Cardiac muscle cell (in vitro differentiated cells and primary cell): ENCODE measurements around the gene TRIM69. TPM values are rescaled to one million over a fixed set of nuclear protein-coding genes. Genes with fewer than 3 reads are reported as not detected.
A peak's percentile ranks its signal among the peaks of the same experiment; 100 is the strongest.
"Not testable (repeated sequence)": the region's sequence is repeated elsewhere in the genome, so short reads cannot be mapped to it uniquely, and the experiment has no call there.

Experiments used
- DNase-seq, 2 donors: peaks; one replicate each; pipeline versions ENCODE4 v3.0.0 to v3.0.0-alpha.2; 2010 to 2017; ENCODE audit warnings: low read depth in 1 of 2, low spot score in 1 of 2
- H3K27ac ChIP-seq: fragments of 200-600 bp; sonication (generic); 2 replicates; pipeline ENCODE4 v1.5.1; 2016
- H3K27me3 ChIP-seq: fragments of 200-600 bp; sonication (generic); 2 replicates; pipeline ENCODE4 v1.6.0; 2016; ENCODE audit warnings: control low read depth
- H3K36me3 ChIP-seq: fragments of 200-600 bp; sonication (generic); 2 replicates; pipeline ENCODE4 v1.5.1; 2016; ENCODE audit warnings: control low read depth
- H3K4me1 ChIP-seq: fragments of 200-600 bp; sonication (generic); 2 replicates; pipeline ENCODE4 v1.8.1; 2017; ENCODE audit warnings: low read depth, mild to moderate bottlenecking, mixed run types
- H3K4me3 ChIP-seq: fragments of 200-600 bp; sonication (generic); 2 replicates; pipeline ENCODE4 v1.5.1; 2016; ENCODE audit warnings: mild to moderate bottlenecking
- H3K9me3 ChIP-seq: fragments of 200-600 bp; sonication (generic); 2 replicates; pipeline ENCODE4 v1.5.1; 2017; ENCODE audit warnings: low read depth, mild to moderate bottlenecking, control low read depth
- polyA plus RNA-seq: library from polyadenylated mRNA; unstranded; fragments of >200 nt; fragmentation: Nextera tagmentation; extraction: Ambion mirVana; gene quantifications from 2 replicates; pipeline ENCODE4 v1.2.1, GENCODE V29; 2016
- total RNA-seq: library from RNA; depleted of rRNA; stranded (reverse); fragments of >200 nt; gene quantifications from 2 replicates; pipeline ENCODE4 v1.2.3, GENCODE V29; 2016
- TF ChIP-seq, protein P1 (sequence below): IDR thresholded peaks from 2 replicates; pipeline ENCODE4 v1.5.1; 2012; ENCODE audit warnings: low read depth, mild to moderate bottlenecking, low read length

The TRIM69 gene
- total and polyA plus RNA-seq, 2 experiments from 2014 or later = 20.3 to 37.1 TPM

DNA sequence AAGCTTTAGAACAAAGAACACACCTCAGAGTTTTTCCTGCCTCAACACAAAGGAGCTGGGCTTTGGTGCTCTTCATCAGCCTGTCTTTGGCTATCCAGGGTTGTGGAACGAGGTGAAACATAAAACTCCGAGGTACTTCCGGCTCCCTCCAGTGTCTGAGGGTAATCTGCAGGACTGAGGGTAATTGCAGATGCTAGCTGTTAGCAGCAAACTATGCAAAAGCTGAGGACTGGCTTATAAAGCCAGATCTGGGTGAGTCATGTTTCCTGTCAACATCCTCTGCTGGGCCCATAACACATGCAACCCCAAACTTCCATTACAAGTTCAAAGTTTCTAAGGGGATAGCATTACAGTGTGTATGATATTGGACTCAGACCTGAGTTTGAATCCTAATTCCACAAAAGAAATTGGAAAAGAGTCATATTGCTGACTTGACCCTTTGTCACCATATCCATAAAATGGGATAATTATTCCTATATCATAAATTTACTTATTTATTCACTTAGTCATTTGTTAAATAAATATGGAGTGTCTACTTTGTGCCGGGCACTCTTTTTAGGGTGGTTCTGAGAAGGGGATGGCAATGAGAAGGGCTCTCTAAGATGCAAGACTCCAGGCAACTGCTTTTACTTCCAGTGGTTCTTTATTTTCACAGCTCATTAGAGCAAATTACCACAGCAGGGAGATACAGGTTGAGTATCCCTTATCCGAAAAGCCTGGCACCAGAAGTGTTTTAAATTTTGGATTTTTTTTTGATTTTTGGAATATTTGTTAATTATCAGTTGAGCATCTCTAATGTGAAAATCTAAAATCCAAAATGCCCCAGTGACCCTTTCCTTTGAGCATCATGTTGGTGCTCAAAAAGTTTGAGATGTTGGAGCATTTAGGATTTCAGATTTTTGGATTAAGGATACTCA is 9.5 kb upstream of the TRIM69 start:
- TF ChIP-seq, protein P1, sequence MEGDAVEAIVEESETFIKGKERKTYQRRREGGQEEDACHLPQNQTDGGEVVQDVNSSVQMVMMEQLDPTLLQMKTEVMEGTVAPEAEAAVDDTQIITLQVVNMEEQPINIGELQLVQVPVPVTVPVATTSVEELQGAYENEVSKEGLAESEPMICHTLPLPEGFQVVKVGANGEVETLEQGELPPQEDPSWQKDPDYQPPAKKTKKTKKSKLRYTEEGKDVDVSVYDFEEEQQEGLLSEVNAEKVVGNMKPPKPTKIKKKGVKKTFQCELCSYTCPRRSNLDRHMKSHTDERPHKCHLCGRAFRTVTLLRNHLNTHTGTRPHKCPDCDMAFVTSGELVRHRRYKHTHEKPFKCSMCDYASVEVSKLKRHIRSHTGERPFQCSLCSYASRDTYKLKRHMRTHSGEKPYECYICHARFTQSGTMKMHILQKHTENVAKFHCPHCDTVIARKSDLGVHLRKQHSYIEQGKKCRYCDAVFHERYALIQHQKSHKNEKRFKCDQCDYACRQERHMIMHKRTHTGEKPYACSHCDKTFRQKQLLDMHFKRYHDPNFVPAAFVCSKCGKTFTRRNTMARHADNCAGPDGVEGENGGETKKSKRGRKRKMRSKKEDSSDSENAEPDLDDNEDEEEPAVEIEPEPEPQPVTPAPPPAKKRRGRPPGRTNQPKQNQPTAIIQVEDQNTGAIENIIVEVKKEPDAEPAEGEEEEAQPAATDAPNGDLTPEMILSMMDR = no peak
- Histone ChIP-seq H3K9me3 (no peaks in the 10 kb centered on the region), H3K27me3 (no peaks in the 10 kb centered on the region), H3K36me3 (no peaks in the 10 kb centered on the region), H3K4me3 (no peak overlapping the region), H3K27ac (no peak overlapping the region), H3K4me1 (peaks cover 7% of the 10 kb centered on the region)
- peak in 1 of 2 donors; percentile 95 for DNase-seq

DNA sequence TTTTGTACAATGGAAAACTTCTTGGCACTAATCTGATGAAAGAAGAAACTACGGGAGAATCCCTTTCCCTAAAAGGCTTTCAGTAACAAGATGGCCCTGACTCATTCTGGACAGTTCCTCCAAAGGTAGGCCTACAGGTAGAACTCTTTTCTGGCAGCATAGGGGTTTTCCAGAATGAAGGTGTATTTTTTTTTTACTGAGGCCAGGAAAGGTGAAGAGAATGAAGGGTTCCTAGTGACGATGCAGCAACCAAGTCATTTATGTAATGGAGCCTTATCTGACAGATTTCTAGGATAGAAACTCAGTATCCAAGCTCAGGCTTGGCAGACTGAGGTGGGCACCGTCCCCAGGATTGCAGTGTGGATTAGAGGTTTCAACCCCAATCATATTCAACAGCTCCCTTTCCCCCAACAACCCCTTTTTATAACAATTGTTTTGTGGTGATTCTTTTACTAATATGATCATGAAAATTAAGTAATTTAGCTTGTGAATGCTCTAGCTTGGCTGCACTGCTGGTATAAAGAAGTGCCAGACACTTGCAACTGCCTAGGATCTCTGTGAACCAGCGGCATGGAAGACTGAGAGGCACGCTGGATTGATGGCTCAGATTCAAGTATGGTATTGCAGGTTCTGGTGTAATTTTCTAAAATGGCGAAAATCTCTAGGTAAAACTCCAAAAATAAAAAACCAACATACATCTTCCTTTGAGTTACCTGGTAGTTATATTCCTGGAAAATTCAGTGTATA is 8.7 kb upstream of the TRIM69 start:
- DNase-seq = no peak
- TF ChIP-seq, protein P1 = no peak
- H3K27me3 ChIP-seq = no peaks in the 10 kb centered on the region
- no peaks in the 10 kb centered on the region for H3K36me3 ChIP-seq
- peak overlapping the region; percentile 93 for H3K27ac ChIP-seq
- H3K4me3 ChIP-seq = peak overlapping the region; percentile 65
- peaks cover 7% of the 10 kb centered on the region for H3K4me1 ChIP-seq
- no peaks in the 10 kb centered on the region for H3K9me3 ChIP-seq

DNA sequence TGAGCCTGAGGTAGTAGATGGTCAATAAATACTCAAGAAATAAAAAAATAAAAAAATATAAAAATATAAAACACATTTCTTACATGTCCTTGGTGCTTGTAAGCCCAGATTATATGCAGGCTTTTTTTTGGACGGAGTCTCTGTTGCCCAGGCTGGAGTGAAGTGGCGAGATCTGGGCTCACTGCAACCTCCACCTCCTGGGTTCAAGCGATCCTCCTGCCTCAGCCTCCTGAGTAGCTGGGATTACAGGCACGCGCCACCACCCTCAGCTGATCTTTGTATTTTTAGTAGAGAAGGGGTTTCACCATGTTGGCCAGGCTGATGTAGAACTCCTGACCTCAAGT is 8.1 kb upstream of the TRIM69 start:
- H3K4me1 ChIP-seq, DNase-seq, H3K9me3 ChIP-seq, H3K36me3 ChIP-seq, H3K27me3 ChIP-seq: not testable (repeated sequence)
- Histone ChIP-seq H3K27ac (peak overlapping the region; percentile 93), H3K4me3 (peak overlapping the region; percentile 65)

DNA sequence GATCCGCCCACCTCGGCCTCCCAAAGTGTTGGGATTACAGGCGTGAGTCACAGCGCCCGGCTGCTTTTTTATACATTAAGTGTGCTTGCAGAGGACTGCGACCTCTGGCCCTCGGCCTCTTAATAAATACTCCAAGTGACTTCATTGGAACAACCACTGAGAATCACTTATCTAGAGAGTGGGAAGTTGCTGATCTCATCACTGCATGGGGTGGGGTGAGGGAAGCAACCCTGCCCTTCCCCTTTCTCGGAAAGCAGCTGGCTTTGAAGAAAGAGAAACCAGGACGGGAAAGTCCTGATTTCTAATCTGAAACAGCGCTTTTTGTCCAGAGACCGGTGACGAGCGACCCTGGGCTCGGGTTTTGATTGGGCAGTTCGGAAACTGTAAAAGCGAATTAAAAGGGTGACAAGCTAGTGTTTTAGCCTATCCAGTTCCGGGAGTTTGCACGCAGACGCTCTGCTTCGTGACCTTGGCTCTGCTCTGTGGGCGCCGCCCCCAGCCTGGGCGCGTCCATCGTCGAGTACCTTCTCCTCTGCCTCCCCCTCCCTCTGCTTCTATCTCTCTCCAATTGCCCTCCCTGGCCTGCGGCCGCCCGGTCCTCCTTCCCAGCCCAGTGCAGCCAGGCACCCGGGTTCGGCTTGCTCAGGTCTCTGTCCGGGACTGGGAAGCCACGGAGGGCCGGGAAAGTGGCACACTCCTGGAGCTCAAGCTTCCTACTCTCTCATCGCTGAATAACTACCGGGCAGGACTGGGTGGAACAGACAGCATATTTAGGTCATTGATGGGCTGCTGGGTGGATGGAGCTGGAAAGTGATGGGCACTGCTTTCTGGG is 7.5 kb upstream of the TRIM69 start:
- H3K27ac ChIP-seq = peak overlapping the region; percentile 93
- H3K36me3 ChIP-seq = no peaks in the 10 kb centered on the region
- peak; percentile 97 to 99 for DNase-seq
- no peaks in the 10 kb centered on the region for H3K27me3 ChIP-seq
- TF ChIP-seq, protein P1 = no peak
- peak overlapping the region; percentile 65 for H3K4me3 ChIP-seq
- no peaks in the 10 kb centered on the region for H3K9me3 ChIP-seq
- peaks cover 7% of the 10 kb centered on the region for H3K4me1 ChIP-seq

DNA sequence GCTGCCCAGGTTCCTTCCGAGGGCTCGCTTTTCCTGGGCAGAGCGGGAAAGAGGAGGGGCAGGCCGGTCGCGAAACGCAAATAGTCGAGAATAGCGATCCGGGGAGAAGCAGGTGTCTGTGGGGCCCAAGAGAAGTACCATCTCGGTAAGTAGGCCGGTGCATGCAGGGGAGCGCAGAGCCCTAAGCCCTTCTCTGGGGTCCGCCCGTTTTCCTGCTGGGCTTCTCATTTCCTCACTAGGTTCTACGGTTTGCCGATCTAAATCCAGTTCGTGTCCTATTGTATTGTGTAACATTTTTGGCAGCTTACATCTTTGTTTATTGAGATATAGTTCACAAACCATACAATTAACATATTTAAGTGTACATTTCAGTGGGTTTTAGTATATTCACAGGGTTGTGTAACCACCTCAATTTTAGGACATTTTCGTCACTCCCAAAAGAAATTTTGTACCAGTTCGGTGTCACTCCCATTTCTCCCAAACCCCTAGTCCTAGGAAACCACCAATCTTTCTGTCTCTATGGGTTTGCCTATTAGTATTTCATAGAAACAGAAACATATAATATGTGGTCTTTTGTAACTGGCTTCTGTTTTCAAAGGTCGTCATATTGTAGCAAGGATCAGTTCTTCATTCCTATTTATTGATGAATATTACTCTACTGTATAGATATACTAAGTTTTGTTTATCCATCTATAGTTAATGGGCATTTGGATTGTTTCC is 6.8 kb upstream of the TRIM69 start:
- Histone ChIP-seq H3K9me3 (no peaks in the 10 kb centered on the region), H3K36me3 (no peaks in the 10 kb centered on the region), H3K4me3 (peak overlapping the region; percentile 65), H3K27me3 (no peaks in the 10 kb centered on the region), H3K27ac (peak overlapping the region; percentile 78), H3K4me1 (peaks cover 7% of the 10 kb centered on the region)
- peak in 1 of 2 donors; percentile 40 for DNase-seq
- TF ChIP-seq, protein P1 = no peak
